ENCODE data around the gene AMOT. TPM values are rescaled to one million over a fixed set of nuclear protein-coding genes. Genes with fewer than 3 reads are reported as not detected.

The AMOT gene
- total RNA-seq, 1 donor from 2014 or later: 8.6 TPM

DNA sequence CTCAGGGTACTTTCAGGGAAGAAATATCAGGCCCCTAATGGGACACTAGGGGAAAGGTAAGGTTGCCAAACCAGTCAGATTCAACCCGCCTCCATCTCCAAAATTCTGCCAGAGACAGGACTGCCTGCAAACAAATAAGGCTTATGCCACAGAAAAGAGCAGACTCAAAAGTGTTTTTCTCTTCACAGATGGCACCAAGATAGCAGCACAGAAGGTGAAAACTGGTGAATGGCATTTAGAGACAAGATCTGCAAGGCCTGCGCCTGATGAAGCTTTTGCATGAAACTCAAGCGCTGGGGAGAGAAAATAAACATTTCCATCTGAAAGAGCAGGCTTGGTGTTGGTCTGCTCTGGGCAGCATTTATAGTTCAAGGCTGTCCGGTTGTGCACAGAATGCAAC, 27.9 kb downstream of the AMOT start:
- intact Hi-C loops (cut with DNase I): no loop called here
- DNase-seq (no peak), ATAC-seq (ENCODE audit: poor library complexity) (no peak)

DNA sequence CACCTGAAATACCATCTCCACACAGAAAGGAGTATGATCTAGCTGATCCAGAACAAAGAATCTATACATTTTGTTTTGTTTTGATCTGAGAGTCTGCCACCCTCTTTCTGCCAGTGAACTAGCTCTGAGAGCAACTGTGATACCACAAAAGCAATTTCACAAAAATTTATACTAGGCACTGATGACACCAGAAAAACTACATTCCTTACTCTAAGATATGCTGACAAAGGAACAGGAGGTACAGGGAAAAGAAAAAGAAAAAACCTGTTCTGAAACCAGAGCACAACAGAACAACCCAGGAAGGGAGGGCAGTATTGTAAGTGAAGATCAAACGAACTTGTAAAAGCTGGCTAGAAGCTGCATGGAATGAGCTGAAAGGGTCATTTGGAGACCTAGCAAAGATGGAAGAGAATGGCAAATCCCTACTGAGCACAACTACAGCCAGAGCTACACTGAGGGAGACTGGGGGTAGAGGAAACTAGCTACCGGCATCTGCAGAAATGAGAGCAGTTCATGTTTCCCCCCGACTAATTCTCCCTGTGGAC, 31.9 kb downstream of the AMOT start:
- no peak for ATAC-seq (ENCODE audit: poor library complexity)
- intact Hi-C loops (cut with DNase I): no loop called here
- DNase-seq: no peak

GRCh38 chrX:112808007-112808406, 32.6 kb downstream of the AMOT start:
- DNase-seq (no peak), ATAC-seq (ENCODE audit: poor library complexity) (no peak)
- intact Hi-C loops (cut with DNase I): no loop called here

GRCh38 chrX:112803060-112803459, 37.6 kb downstream of the AMOT start:
- no peak for ATAC-seq (ENCODE audit: poor library complexity)

GRCh38 chrX:112802541-112802940, 38.1 kb downstream of the AMOT start:
- no peak for ATAC-seq (ENCODE audit: poor library complexity)
- no peak for DNase-seq
- intact Hi-C loops (cut with DNase I): no loop called here

More at GRCh38 chrX:112803060-112803459, 37.6 kb downstream of the AMOT start:
- DNase-seq: no peak
- intact Hi-C loops (cut with DNase I): no loop called here

GRCh38 chrX:112800971-112801775, 39.5 kb downstream of the AMOT start:
- intact Hi-C loops (cut with DNase I): no loop called here
- ATAC-seq (ENCODE audit: poor library complexity): no peak
- no peak for DNase-seq

DNA sequence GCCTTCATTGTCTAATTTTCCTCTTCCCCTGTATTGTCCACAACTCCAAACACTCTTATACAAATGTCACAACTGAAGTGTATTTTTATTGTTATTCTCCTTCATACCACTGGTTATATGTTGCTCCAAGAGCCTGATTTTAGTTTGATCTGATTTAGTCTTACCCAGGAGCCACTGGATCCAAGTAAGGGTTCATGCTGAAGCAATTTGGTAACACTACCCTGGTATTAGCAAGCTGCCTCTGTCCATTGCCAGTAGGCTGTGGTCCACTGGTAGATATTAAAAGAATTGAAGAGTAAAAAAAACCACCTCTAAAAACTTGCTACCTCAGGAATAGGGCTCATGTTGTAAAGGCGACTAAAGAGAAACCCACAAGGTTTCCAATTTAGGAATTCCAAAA, 41.2 kb downstream of the AMOT start:
- DNase-seq (no peak), ATAC-seq (ENCODE audit: poor library complexity) (no peak)
- intact Hi-C loops (cut with DNase I): no loop called here

- intact Hi-C loops (cut with DNase I): no loop called here
- DNase-seq (no peak), ATAC-seq (ENCODE audit: poor library complexity) (no peak)
Measured at GRCh38 chrX:112798736-112799135, 41.9 kb downstream of the AMOT start.

- no peak for DNase-seq
- intact Hi-C loops (cut with DNase I): no loop called here
- ATAC-seq (ENCODE audit: poor library complexity): no peak
Measured at GRCh38 chrX:112789931-112790330, 50.7 kb downstream of the AMOT start.

DNA sequence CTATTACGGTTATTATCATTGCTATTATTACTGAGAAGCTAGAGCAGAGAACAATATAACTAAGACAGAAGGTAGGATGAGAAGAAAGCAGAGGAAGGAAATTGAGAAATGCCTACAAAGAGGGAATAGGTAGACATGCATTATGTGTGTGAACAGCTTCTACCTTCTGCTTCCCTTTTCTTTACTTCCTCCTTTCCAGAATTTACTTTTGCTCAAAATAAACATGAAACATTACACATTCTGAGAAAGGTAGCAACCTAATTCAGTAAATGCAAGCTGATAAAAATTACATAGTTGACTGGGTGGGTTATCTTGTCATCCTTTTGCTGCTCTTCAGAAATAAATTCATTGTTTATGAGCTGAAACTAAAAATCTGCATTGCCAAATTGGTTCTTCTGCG, 54.6 kb downstream of the AMOT start:
- no peak for ATAC-seq (ENCODE audit: poor library complexity)
- intact Hi-C loops (cut with DNase I): no loop called here

DNA sequence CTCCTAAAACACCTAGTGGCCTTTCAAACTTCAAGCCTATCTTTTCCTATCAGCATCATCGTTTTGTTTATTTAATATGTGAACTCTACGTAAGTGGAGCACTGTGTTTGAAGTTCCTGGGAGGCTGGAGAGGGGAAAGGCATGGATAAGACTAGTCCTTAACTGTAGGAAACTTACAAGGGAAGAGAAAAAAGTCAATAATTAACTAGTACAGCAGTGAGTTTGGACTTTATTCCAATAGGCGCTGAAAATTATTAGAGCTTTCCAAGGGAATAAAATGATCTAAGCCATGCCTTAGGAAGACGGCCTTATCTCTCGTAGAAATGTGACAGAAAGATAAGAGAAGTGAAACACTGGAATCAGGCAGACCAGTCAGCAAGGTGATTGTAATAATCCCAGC, 55.3 kb downstream of the AMOT start:
- DNase-seq: no peak
- intact Hi-C loops (cut with DNase I): no loop called here
- no peak for ATAC-seq (ENCODE audit: poor library complexity)

More for the DNA sequence above, 54.6 kb downstream of the AMOT start:
- DNase-seq: no peak

DNA sequence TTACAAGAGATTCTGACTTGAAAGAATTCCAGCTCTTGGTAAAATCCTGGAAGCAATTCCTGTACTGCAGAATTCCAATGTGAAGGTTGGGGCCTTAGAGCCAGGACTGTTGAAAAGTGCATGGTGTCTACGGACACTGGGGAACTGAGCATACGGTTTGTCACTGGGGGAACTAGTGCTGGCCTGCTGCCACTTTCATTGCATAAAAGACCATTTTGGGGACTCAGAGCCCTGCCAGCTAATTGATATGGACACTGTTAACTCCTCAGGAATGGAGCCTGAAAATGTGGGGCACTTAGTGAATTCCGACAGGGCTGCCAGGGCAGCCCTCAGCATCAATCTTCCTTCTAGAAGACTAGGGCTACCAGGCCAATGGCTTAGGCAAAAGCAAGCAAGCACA, 55.9 kb downstream of the AMOT start:
- intact Hi-C loops (cut with DNase I): no loop called here
- ATAC-seq (ENCODE audit: poor library complexity): no peak
- DNase-seq: no peak

DNA sequence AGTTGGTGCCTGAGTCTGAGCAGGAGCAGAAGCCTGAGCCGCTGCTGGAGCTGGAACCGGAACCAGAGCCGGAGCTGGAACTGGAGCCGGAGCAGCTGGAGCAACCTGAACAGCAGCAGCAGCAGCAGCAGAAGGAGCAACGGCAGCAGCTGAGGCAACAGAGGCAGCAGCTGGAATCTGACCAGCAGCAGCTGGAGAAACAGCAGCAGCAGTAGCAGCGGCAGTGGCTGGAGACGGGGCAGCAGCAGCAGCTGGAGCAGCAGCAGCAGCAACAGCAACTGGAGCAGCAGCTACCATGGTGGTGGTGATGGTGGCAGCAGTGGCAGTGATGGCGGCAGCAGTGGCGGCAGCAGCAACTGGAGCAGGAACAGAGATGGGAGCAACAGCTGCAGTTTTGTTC, 61.5 kb downstream of the AMOT start:
- no peak for DNase-seq
- no peak for ATAC-seq (ENCODE audit: poor library complexity)
- intact Hi-C loops (cut with DNase I): no loop called here

DNA sequence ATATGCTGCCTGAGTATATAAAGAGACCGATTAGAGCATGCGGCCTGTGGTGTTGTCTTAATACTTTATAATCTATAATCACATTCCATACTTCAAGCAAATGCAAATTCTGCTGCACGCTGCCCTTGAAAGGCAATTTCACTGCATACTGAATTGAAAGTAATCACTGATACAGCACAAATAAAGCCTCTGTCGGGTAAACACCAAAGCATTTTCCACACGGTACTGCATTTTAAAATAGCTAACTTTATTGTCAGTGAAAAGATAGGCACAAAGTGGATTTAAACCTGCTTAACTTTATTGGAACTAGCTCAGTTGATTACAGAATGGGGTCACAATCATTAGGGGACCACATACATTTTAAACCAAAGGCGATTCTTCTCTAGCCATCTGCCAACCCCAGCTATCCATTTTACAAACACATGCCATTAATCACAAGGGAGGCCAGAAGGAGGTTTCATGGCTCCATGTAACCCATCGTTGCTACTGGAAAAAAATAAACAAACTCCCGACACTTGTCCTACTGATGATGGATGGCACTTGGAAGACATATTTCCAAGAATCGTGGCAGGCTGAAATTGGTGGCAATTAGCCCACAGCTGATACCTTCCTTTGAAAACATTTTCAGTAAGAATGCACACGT, 65.9 kb downstream of the AMOT start:
- ATAC-seq (ENCODE audit: poor library complexity) (no peak), DNase-seq (no peak)
- intact Hi-C loops (cut with DNase I): no loop called here

DNA sequence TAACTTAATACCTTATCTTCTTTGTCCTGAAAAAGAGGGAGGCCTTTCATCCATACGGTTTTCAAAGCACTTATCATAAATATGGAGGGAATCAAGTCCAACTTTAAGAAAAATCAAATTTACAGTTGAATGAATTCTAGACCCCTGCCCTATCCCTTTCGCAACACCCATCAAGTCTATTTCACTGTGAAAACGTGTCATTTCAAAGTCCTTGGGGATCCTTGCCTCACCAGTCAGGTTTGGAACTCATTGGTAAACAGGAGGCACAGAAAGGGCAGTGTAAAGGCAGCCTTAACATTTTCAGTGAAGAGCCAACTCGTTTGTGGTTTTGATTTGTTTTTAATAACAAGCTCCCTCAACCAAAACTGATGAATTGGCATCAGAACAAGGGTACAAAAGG, 66.5 kb downstream of the AMOT start:
- intact Hi-C loops (cut with DNase I): no loop called here
- DNase-seq: no peak
- ATAC-seq (ENCODE audit: poor library complexity): no peak

DNA sequence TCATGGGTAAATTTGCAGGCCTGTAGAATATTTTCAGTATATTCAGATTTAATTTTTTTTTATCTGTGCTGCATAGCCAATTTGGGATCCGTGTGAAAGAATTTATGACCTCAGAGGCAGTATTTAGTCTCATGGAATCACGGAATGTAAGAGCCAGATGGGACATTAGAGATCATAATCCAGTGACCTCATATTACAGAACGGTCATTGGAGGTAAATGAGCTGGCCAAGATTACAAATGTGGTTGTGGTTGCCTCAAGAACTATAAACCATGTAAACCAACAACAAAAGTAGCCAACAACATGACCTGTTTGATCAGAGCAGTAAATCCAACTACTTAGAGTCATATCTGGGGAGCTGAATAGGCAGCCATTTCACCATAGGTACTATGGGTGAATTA, 71.6 kb downstream of the AMOT start:
- ATAC-seq (ENCODE audit: poor library complexity): no peak
- intact Hi-C loops (cut with DNase I): no loop called here
- DNase-seq: no peak

DNA sequence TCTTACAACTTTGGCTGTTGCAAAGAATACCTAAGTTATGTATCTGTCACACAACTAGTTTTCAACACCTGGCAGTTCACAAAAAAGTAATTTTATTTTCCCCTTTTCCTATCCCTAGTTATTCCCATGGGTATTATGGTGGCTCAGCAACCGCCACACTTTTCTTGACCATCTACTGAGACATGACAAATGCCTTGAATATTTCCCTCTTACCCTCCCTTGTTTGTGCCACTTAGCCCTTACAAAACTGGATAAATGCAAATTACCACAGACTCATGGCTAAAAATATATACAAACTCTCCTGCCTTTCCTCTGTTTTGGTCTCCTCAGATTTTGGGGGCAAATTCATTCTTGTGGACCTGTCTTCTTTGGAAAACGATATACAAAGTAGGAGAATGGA, 72.1 kb downstream of the AMOT start:
- intact Hi-C loops (cut with DNase I): no loop called here
- DNase-seq: no peak
- ATAC-seq (ENCODE audit: poor library complexity): no peak

DNA sequence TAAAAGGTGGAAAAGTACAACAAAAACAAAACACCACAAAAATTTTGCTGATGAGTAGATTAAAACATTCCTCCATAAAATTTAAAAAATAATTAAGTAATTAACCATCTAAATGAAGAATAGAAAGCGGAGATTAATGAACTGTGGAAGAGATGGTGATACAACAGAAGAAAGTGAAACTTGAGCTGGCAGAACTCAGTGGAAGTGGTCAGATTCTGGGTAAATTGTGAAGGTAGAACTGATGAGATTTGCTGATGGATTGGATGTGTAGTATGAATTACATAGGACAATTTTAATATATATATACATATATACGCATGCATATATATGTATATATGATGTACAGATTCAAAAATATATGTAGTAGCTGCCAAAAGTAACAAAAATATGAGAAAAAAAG, 73.9 kb downstream of the AMOT start:
- intact Hi-C loops (cut with DNase I): no loop called here
- no peak for ATAC-seq (ENCODE audit: poor library complexity)
- DNase-seq: no peak

GRCh38 chrX:112761242-112762207, 79.1 kb downstream of the AMOT start:
- no peak for DNase-seq
- ATAC-seq (ENCODE audit: poor library complexity): no peak
- intact Hi-C loops (cut with DNase I): no loop called here

Data from Right ventricle myocardium superior (tissue), 1 donor.